ENCODE results near the gene IQGAP3. TPM values are rescaled to one million over a fixed set of nuclear protein-coding genes. Genes with fewer than 3 reads are reported as not detected.
A peak's percentile ranks its signal among the peaks of the same experiment; 100 is the strongest.

Gene IQGAP3
- total RNA-seq, 2 donors from 2014 or later: 2.2 to 3.5 TPM

GRCh38 chr1:156528231-156528630, 44.1 kb downstream of the IQGAP3 start:
- DNase-seq (ENCODE audit: low spot score): no peak
- H3K9me3 ChIP-seq: no peaks in the 10 kb centered on the region

DNA sequence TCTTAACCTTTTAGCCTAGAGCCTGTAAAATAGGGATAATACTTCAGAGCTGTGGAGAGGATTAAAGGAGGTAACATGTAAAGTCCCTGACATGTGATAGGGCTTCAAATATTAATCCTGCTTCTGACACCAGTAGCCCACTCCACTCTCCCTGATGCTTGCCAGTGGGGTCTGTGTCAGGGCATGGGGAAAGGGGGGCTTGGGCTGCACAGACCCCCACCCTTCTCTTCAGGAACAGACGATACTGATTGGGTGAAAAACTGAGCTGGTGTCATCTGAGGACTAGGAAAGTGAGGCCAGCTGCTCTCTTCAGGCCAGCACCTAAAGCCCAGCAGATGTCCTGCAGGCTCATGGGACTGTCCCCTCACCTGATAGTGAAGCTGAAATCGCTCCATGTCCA, 44.8 kb downstream of the IQGAP3 start:
- DNase-seq (ENCODE audit: low spot score) (no peak), ATAC-seq (ENCODE audit: insufficient number of reproducible peaks, low FRiP score, low read depth) (no peak)
- no peaks in the 10 kb centered on the region for H3K4me1 ChIP-seq (ENCODE audit: control insufficient read depth in 1 of 2, low read depth in 2 of 2)
- H3K9me3 ChIP-seq: no peaks in the 10 kb centered on the region
- TF ChIP-seq CTCF (IDR thresholded peaks at IDR 0.05): no peak
- no peaks in the 10 kb centered on the region for H3K27me3 ChIP-seq (replicated peaks; ENCODE audit: insufficient read depth)
- H3K36me3 ChIP-seq: no peaks in the 10 kb centered on the region
- no peak overlapping the region for H3K27ac ChIP-seq
- no peak overlapping the region for H3K4me3 ChIP-seq

More at GRCh38 chr1:156528231-156528630, 44.1 kb downstream of the IQGAP3 start:
- Histone ChIP-seq H3K36me3 (no peaks in the 10 kb centered on the region), H3K4me3 (no peak overlapping the region), H3K4me1 (ENCODE audit: control insufficient read depth in 1 of 2, low read depth in 2 of 2) (no peaks in the 10 kb centered on the region), H3K27ac (no peak overlapping the region), H3K27me3 (replicated peaks; ENCODE audit: insufficient read depth) (no peaks in the 10 kb centered on the region)
- no peak for ATAC-seq (ENCODE audit: insufficient number of reproducible peaks, low FRiP score, low read depth)
- TF ChIP-seq CTCF (IDR thresholded peaks at IDR 0.05): no peak

GRCh38 chr1:156525856-156526489, 46.4 kb downstream of the IQGAP3 start:
- Histone ChIP-seq H3K9me3 (no peaks in the 10 kb centered on the region), H3K36me3 (no peaks in the 10 kb centered on the region), H3K4me1 (ENCODE audit: control insufficient read depth in 1 of 2, low read depth in 2 of 2) (no peaks in the 10 kb centered on the region), H3K27me3 (replicated peaks; ENCODE audit: insufficient read depth) (no peaks in the 10 kb centered on the region), H3K4me3 (no peak overlapping the region), H3K27ac (no peak overlapping the region)
- TF ChIP-seq CTCF (IDR thresholded peaks at IDR 0.05): no peak
- DNase-seq (ENCODE audit: low spot score) (no peak), ATAC-seq (ENCODE audit: insufficient number of reproducible peaks, low FRiP score, low read depth) (no peak)

GRCh38 chr1:156525071-156525501, 47.3 kb downstream of the IQGAP3 start:
- Histone ChIP-seq H3K36me3 (no peaks in the 10 kb centered on the region), H3K9me3 (no peaks in the 10 kb centered on the region), H3K27ac (no peak overlapping the region), H3K4me3 (peak overlapping the region; percentile 35), H3K27me3 (replicated peaks; ENCODE audit: insufficient read depth) (no peaks in the 10 kb centered on the region), H3K4me1 (ENCODE audit: control insufficient read depth in 1 of 2, low read depth in 2 of 2) (no peaks in the 10 kb centered on the region)
- no peak for ATAC-seq (ENCODE audit: insufficient number of reproducible peaks, low FRiP score, low read depth)
- no peak for DNase-seq (ENCODE audit: low spot score)
- TF ChIP-seq CTCF (IDR thresholded peaks at IDR 0.05): no peak

DNA sequence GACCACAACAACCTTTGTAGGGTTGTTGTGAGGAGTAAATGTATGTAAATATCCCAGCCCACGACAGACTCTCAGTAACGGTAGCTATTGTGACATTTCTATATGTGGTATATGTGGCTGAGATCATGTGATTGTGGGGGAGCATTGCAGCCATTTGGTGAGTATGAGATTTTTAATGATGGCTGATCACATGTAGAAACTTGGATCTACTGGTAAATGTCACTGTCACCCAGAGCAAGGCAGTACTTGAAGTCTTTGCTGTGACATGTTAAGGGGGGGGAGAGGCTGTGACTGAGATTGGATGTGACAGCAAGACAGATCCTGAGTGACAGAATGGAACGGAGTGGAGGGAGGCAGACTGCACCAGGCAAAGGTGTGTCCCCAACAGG, 47.9 kb downstream of the IQGAP3 start:
- Histone ChIP-seq H3K9me3 (no peaks in the 10 kb centered on the region), H3K27me3 (replicated peaks; ENCODE audit: insufficient read depth) (no peaks in the 10 kb centered on the region), H3K36me3 (no peaks in the 10 kb centered on the region), H3K27ac (no peak overlapping the region), H3K4me1 (ENCODE audit: control insufficient read depth in 1 of 2, low read depth in 2 of 2) (no peaks in the 10 kb centered on the region), H3K4me3 (no peak overlapping the region)
- DNase-seq (ENCODE audit: low spot score): no peak
- no peak for ATAC-seq (ENCODE audit: insufficient number of reproducible peaks, low FRiP score, low read depth)
- no peak for TF ChIP-seq CTCF (IDR thresholded peaks at IDR 0.05)
